Measurements from ENCODE around the gene CADM1.

CADM1 gene

GRCh38 chr11:115523727-115524399 lies 19.6 kb upstream of the CADM1 start:
- TF ChIP-seq SIN3A (IDR thresholded peaks at IDR 0.05; ENCODE audit: borderline replicate concordance, insufficient read depth, low read length) (no peak), TAF1 (IDR thresholded peaks at IDR 0.05; ENCODE audit: borderline replicate concordance, insufficient read depth, low read length) (no peak), FOXP2 (optimal IDR thresholded peaks at IDR 0.05; ENCODE audit: borderline replicate concordance, extremely low read depth, extremely low read length, insufficient read depth) (no peak), REST (IDR thresholded peaks at IDR 0.05; ENCODE audit: insufficient read depth in 1 of 2, low read depth in 2 of 2, low read length in 2 of 2) (no peak), POLR2AphosphoS5 (IDR thresholded peaks at IDR 0.05; ENCODE audit: low read depth, low read length) (no peak)

- TF ChIP-seq REST (IDR thresholded peaks at IDR 0.05; ENCODE audit: insufficient read depth in 1 of 2, low read depth in 2 of 2, low read length in 2 of 2), result no peak
Observed at GRCh38 chr11:115522302-115522701, 18.1 kb upstream of the CADM1 start.

GRCh38 chr11:115521825-115522224 lies 17.6 kb upstream of the CADM1 start:
- TF ChIP-seq REST (IDR thresholded peaks at IDR 0.05; ENCODE audit: insufficient read depth in 1 of 2, low read depth in 2 of 2, low read length in 2 of 2), result no peak
- TF ChIP-seq POLR2AphosphoS5 (IDR thresholded peaks at IDR 0.05; ENCODE audit: low read depth, low read length), result no peak
- TF ChIP-seq TAF1 (IDR thresholded peaks at IDR 0.05; ENCODE audit: borderline replicate concordance, insufficient read depth, low read length), result no peak
- no peak for TF ChIP-seq SIN3A (IDR thresholded peaks at IDR 0.05; ENCODE audit: borderline replicate concordance, insufficient read depth, low read length)
- TF ChIP-seq FOXP2 (optimal IDR thresholded peaks at IDR 0.05; ENCODE audit: borderline replicate concordance, extremely low read depth, extremely low read length, insufficient read depth), result no peak

- no peak for TF ChIP-seq FOXP2 (optimal IDR thresholded peaks at IDR 0.05; ENCODE audit: borderline replicate concordance, extremely low read depth, extremely low read length, insufficient read depth)
- no peak for TF ChIP-seq TAF1 (IDR thresholded peaks at IDR 0.05; ENCODE audit: borderline replicate concordance, insufficient read depth, low read length)
- no peak for TF ChIP-seq REST (IDR thresholded peaks at IDR 0.05; ENCODE audit: insufficient read depth in 1 of 2, low read depth in 2 of 2, low read length in 2 of 2)
- TF ChIP-seq POLR2AphosphoS5 (IDR thresholded peaks at IDR 0.05; ENCODE audit: low read depth, low read length), result no peak
- no peak for TF ChIP-seq SIN3A (IDR thresholded peaks at IDR 0.05; ENCODE audit: borderline replicate concordance, insufficient read depth, low read length)
Observed at GRCh38 chr11:115518983-115519628, 14.9 kb upstream of the CADM1 start.

Measured in PFSK-1 (cell line).